ENCODE measurements around the gene ELP2. TPM values are rescaled to one million over a fixed set of nuclear protein-coding genes. Genes with fewer than 3 reads are reported as not detected.

ELP2 gene
- total RNA-seq, 1 experiment from 2014 or later, result 137 TPM

- no peak overlapping the region for H3K18ac ChIP-seq (ENCODE audit: insufficient read length, low read depth, low read length)
- no peak overlapping the region for H4K91ac ChIP-seq (ENCODE audit: insufficient read length, low read depth, low read length)
- no peak overlapping the region for H3K27ac ChIP-seq (ENCODE audit: insufficient read length, low read depth, low read length)
- H3K4me2 ChIP-seq (ENCODE audit: insufficient read depth, insufficient read length, low read length), result peak overlapping the region; percentile 59
- Mint-ChIP-seq H3K36me3 (ENCODE audit: insufficient read depth in 1 of 3, low read depth in 3 of 3) (peaks cover 5 to 7% (median 5%) of the 10 kb centered on the region in 3 experiments; a peak in 6 of 7 replicates), H3K4me3 (peak overlapping the region; percentile 81 to 90), H3K4me1 (peaks cover 31 to 33% of the 10 kb centered on the region in 2 experiments), H3K9me3 (no peaks in the 10 kb centered on the region), H3K27me3 (ENCODE audit: low read depth) (peaks cover 42% of the 10 kb centered on the region), H3K27ac (no peak overlapping the region)
- H3K14ac ChIP-seq (ENCODE audit: insufficient read depth, low read length), result no peak overlapping the region
- WGBS (ENCODE audit: extremely low coverage, insufficient read length, low lambda C conversion rate), result no CpG with 5 or more reads among the region's 3 CpGs
- peaks cover 11% of the 10 kb centered on the region for H3K23me2 ChIP-seq (ENCODE audit: insufficient read length, low read depth, low read length, poor library complexity, severe bottlenecking)
- no peaks in the 10 kb centered on the region for H3K9me3 ChIP-seq (ENCODE audit: control insufficient read depth, low read depth, low read length)
- H3K56ac ChIP-seq (ENCODE audit: insufficient read length, low read depth, low read length), result no peak overlapping the region
- H2AK5ac ChIP-seq (ENCODE audit: insufficient read length, low read length), result no peak overlapping the region
- H4K5ac ChIP-seq (ENCODE audit: insufficient read length, low read depth, low read length), result no peak overlapping the region
- peaks cover 3% of the 10 kb centered on the region; the same call in 1 of the 2 replicates for H3K79me2 ChIP-seq (ENCODE audit: insufficient read depth, low read length)
- no peaks in the 10 kb centered on the region for H4K20me1 ChIP-seq (ENCODE audit: control insufficient read depth, insufficient read depth, insufficient read length)
- H2BK120ac ChIP-seq (ENCODE audit: low read depth, low read length, poor library complexity, severe bottlenecking), result no peak overlapping the region
- H2BK12ac ChIP-seq (ENCODE audit: insufficient read length, low read depth, low read length), result no peak overlapping the region
- H2BK15ac ChIP-seq (ENCODE audit: low read depth, low read length), result no peak overlapping the region
- no peak for DNase-seq
- no peak overlapping the region for H4K8ac ChIP-seq (replicated peaks; ENCODE audit: insufficient read length, low read depth, low read length)
- no peak overlapping the region for H2BK20ac ChIP-seq (ENCODE audit: low read depth, low read length, poor library complexity, severe bottlenecking)
- peaks cover 4% of the 10 kb centered on the region; the same call in 1 of the 2 replicates for H3K4me1 ChIP-seq (ENCODE audit: insufficient read depth, low read length)
- peaks cover 5% of the 10 kb centered on the region; the same call in 1 of the 2 replicates for H3K27me3 ChIP-seq (ENCODE audit: insufficient read depth, low read length)
- H3K9ac ChIP-seq (ENCODE audit: extremely low read depth, insufficient read length, low read length), result no peak overlapping the region
- no peak overlapping the region for H3T11ph ChIP-seq (ENCODE audit: low read length)
- H3K4ac ChIP-seq (ENCODE audit: low read depth, low read length), result no peak overlapping the region
- TF ChIP-seq CTCF (conservative IDR thresholded peaks at IDR 0.05), result 0 out of 3 replicates have a peak, but pooled peaks have one; percentile 15
- no peak overlapping the region for H3K23ac ChIP-seq (ENCODE audit: insufficient read length, low read depth, low read length)
- no peak overlapping the region for H2AFZ ChIP-seq (ENCODE audit: low read length)
- H3K79me1 ChIP-seq (ENCODE audit: insufficient read depth, low read depth, low read length, poor library complexity, severe bottlenecking), result no peaks in the 10 kb centered on the region
- no peak overlapping the region for H2BK5ac ChIP-seq (ENCODE audit: insufficient read length, low read length)
Observed at GRCh38 chr18:36188916-36189315, 59.2 kb downstream of the ELP2 start.
